ENCODE results near the gene PGBD5.

Gene PGBD5

GRCh38 chr1:230384380-230385157 is 41.6 kb downstream of the PGBD5 start:
- no peaks in the 10 kb centered on the region for H3K27me3 ChIP-seq
- no peaks in the 10 kb centered on the region for H3K36me3 ChIP-seq
- TF ChIP-seq, protein P1, sequence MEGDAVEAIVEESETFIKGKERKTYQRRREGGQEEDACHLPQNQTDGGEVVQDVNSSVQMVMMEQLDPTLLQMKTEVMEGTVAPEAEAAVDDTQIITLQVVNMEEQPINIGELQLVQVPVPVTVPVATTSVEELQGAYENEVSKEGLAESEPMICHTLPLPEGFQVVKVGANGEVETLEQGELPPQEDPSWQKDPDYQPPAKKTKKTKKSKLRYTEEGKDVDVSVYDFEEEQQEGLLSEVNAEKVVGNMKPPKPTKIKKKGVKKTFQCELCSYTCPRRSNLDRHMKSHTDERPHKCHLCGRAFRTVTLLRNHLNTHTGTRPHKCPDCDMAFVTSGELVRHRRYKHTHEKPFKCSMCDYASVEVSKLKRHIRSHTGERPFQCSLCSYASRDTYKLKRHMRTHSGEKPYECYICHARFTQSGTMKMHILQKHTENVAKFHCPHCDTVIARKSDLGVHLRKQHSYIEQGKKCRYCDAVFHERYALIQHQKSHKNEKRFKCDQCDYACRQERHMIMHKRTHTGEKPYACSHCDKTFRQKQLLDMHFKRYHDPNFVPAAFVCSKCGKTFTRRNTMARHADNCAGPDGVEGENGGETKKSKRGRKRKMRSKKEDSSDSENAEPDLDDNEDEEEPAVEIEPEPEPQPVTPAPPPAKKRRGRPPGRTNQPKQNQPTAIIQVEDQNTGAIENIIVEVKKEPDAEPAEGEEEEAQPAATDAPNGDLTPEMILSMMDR (IDR thresholded peaks at IDR 0.05): no peak
- peaks cover 0 to 9% (median 4%) of the 10 kb centered on the region in 3 donors for H3K9me3 ChIP-seq
- intact Hi-C loops (cut with DNase I; ENCODE audit: low total_unique reads): no loop called here
- no peak overlapping the region for H3K27ac ChIP-seq
- no peak for DNase-seq
- H3K4me3 ChIP-seq: no peak overlapping the region
- peaks cover 0 to 7% (median 0%) of the 10 kb centered on the region in 4 donors for H3K4me1 ChIP-seq

DNA sequence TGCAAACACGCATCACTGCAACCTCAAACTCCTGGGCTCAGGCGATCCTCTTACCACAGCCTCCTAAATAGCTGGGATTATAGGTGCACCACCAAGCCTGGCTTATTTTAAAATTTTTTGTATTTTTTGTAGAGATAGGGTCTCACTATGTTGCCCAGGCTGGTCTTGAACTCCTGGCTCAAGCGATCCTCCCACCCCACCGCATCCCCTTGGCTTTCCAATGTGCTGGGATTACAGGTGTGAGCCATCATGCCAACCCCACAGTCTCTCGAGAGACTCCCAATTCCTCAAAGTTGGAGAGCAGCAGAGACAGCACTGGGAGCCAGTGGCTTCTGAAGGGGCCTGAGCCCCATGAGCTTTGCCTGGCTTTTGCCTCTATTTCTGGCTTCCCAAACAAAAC is 42.7 kb downstream of the PGBD5 start:
- peaks cover 0 to 7% (median 0%) of the 10 kb centered on the region in 4 donors for H3K4me1 ChIP-seq
- DNase-seq: no peak
- H3K27me3 ChIP-seq: no peaks in the 10 kb centered on the region
- no peak overlapping the region for H3K4me3 ChIP-seq
- intact Hi-C loops (cut with DNase I; ENCODE audit: low total_unique reads): no loop called here
- no peaks in the 10 kb centered on the region for H3K36me3 ChIP-seq
- TF ChIP-seq, protein P1 (IDR thresholded peaks at IDR 0.05): no peak
- H3K27ac ChIP-seq: no peak overlapping the region
- peaks cover 0 to 17% (median 15%) of the 10 kb centered on the region in 3 donors for H3K9me3 ChIP-seq

- no peak for DNase-seq
- Histone ChIP-seq H3K27ac (no peak overlapping the region), H3K4me3 (no peak overlapping the region), H3K4me1 (peaks cover 0 to 7% (median 0%) of the 10 kb centered on the region in 4 donors), H3K27me3 (no peaks in the 10 kb centered on the region), H3K9me3 (peaks cover 0 to 17% (median 15%) of the 10 kb centered on the region in 3 donors), H3K36me3 (no peaks in the 10 kb centered on the region)
- TF ChIP-seq, protein P1 (IDR thresholded peaks at IDR 0.05): no peak
- intact Hi-C loops (cut with DNase I; ENCODE audit: low total_unique reads): no loop called here
Observed at GRCh38 chr1:230382001-230382491, 44.1 kb downstream of the PGBD5 start.

- Histone ChIP-seq H3K9me3 (peaks cover 0 to 17% (median 15%) of the 10 kb centered on the region in 3 donors), H3K36me3 (no peaks in the 10 kb centered on the region), H3K4me1 (peaks cover 0 to 7% (median 0%) of the 10 kb centered on the region in 4 donors), H3K27me3 (no peaks in the 10 kb centered on the region), H3K4me3 (no peak overlapping the region), H3K27ac (no peak overlapping the region)
- intact Hi-C loops (cut with DNase I; ENCODE audit: low total_unique reads): no loop called here
- no peak for DNase-seq
- TF ChIP-seq, protein P1 (IDR thresholded peaks at IDR 0.05): no peak
Observed at GRCh38 chr1:230381585-230381984, 44.5 kb downstream of the PGBD5 start.

DNA sequence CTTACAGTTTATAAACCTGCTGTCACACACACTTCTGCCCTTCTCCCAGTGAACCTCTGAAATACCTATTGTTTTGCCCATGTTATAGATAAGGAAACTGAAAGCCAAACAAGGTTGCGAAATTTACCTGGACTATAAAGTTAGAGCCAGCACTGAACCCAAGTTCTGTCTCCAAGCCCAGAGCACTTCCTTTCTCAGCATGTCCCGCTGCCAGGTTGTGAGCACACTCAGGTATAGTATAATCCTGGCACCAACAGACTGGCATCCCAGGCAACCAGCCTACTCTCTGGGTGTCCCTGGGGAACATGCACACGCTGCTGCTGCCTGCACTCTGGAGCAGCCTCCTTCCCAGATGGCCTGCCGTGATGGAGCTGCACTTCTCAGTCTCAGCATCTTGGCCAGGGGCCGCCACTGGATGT is 45.1 kb downstream of the PGBD5 start:
- Histone ChIP-seq H3K4me1 (peaks cover 0 to 7% (median 0%) of the 10 kb centered on the region in 4 donors), H3K27me3 (no peaks in the 10 kb centered on the region), H3K27ac (no peak overlapping the region), H3K36me3 (no peaks in the 10 kb centered on the region), H3K9me3 (peaks cover 0 to 17% (median 15%) of the 10 kb centered on the region in 3 donors), H3K4me3 (no peak overlapping the region)
- no peak for DNase-seq
- intact Hi-C loops (cut with DNase I; ENCODE audit: low total_unique reads): no loop called here
- TF ChIP-seq, protein P1 (IDR thresholded peaks at IDR 0.05): no peak
